SU-DHL-6 (cell line): Measurements from ENCODE around the gene LSS.

Experiments used
- H2AFZ ChIP-seq: fragments of 200-600 bp; sonication (generic); 2 replicates; pipeline ENCODE4 v1.6.1; 2014; ENCODE audit warnings: low read depth, mild to moderate bottlenecking, moderate library complexity, mixed read lengths, antibody characterized with exemption, low read length; ENCODE audit not compliant: severe bottlenecking
- H3F3A ChIP-seq: fragments of 200-600 bp; shearing (Covaris generic); 2 replicates; pipeline ENCODE4 v1.6.0; 2016; ENCODE audit warnings: antibody characterized with exemption, mild to moderate bottlenecking; ENCODE audit not compliant: insufficient read depth
- H3K27ac ChIP-seq: fragments of 200-600 bp; sonication (generic); 2 replicates; pipeline ENCODE4 v1.5.1; 2016; ENCODE audit warnings: low read depth, mild to moderate bottlenecking, low read length, moderate library complexity, mixed read lengths
- H3K27me3 ChIP-seq: fragments of 200-600 bp; sonication (generic), shearing (Covaris generic); 2 replicates; pipeline ENCODE4 v1.6.0; 2014; ENCODE audit warnings: mild to moderate bottlenecking, low read length
- H3K36me3 ChIP-seq: fragments of 200-600 bp; sonication (generic); 2 replicates; pipeline ENCODE4 v1.6.1; 2014; ENCODE audit warnings: mild to moderate bottlenecking, low read length, mixed read lengths
- H3K4me2 ChIP-seq: fragments of 300-600, 200-600 bp; shearing (Covaris generic), sonication (generic); 2 replicates; pipeline ENCODE4 v1.6.0; 2014; ENCODE audit warnings: low read length, low read depth, mild to moderate bottlenecking; ENCODE audit not compliant: poor library complexity, severe bottlenecking
- H3K4me3 ChIP-seq: fragments of 200-600 bp; sonication (generic); 2 replicates; pipeline ENCODE4 v1.5.1; 2014; ENCODE audit warnings: antibody characterized with exemption, low read length, mild to moderate bottlenecking, mixed read lengths; ENCODE audit not compliant: insufficient read depth, poor library complexity, severe bottlenecking
- H3K79me2 ChIP-seq: fragments of 200-600 bp; sonication (generic); 2 replicates; pipeline ENCODE4 v1.6.1; 2014; ENCODE audit warnings: mild to moderate bottlenecking, low read length, moderate library complexity; ENCODE audit not compliant: insufficient read depth
- H3K9ac ChIP-seq: fragments of 200-600 bp; sonication (generic); 2 replicates; pipeline ENCODE4 v1.7.0; 2014; ENCODE audit warnings: mild to moderate bottlenecking, low read length
- H3K9me2 ChIP-seq: fragments of 200-600 bp; sonication (generic); replicated peaks from 2 replicates; pipeline ENCODE4 v1.6.1; 2014; ENCODE audit warnings: low read length; ENCODE audit not compliant: insufficient read depth
- H3K9me3 ChIP-seq: fragments of 200-600 bp; sonication (generic); 2 replicates; pipeline ENCODE4 v1.6.1; 2014; ENCODE audit warnings: low read length, mixed read lengths; ENCODE audit not compliant: insufficient read depth
- H4K20me1 ChIP-seq: fragments of 200-600 bp; sonication (generic); 2 replicates; pipeline ENCODE4 v1.6.1; 2014; ENCODE audit warnings: low read depth, mild to moderate bottlenecking, antibody characterized with exemption, low read length, moderate library complexity, mixed read lengths
- EZH2phosphoT487 ChIP-seq: fragments of 200-600 bp; sonication (generic), shearing (Covaris generic); conservative IDR thresholded peaks from 2 replicates; pipeline ENCODE4 v1.6.1; 2018; ENCODE audit warnings: mild to moderate bottlenecking, antibody characterized with exemption, low read length, moderate library complexity, mixed read lengths
- TF ChIP-seq, protein P1 (sequence below): fragments of 200-600 bp; sonication (generic); IDR thresholded peaks from one replicate; pipeline ENCODE4 v1.5.1; 2017; ENCODE audit warnings: antibody characterized with exemption, mild to moderate bottlenecking, low read length, moderate library complexity; ENCODE audit not compliant: insufficient read depth, poor library complexity, severe bottlenecking

The LSS gene

DNA sequence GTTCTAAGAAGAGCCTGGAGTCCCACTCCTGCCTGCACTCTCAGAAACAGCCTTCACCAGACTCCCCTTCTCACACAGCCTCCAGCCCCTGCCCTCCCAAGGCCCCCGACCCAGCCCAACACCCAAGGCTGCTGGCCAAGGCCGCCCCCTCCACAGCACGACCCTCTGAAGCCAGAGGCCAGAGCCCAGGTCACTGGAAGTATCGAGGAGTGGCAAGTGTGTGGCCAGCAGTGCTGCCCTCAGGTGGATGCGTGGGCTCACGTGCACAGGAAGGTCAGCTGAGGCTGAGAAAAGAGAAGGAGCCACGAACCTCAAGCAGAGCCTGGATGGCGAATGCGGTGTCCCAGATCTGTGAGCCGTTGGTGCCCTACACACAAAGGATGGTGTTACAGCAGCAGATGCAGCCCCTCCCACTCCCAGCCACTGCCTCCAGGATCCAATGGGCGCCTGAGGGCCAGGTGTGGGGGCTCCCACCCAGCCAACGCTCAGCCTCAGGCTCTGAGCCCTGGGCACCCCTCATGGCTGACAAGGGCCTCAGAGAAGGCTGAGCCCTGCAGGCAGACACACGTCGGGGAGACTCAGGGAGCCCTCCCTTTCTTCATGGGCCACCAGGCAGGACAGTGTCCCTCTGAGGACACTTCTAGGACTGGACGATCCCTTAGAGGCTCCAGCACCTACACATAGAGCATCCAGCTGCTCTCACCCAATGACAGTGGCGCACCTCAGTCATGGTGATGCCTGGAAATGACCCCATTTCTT lies 18.0 kb downstream of the LSS start:
- Histone ChIP-seq H3K9ac (no peak overlapping the region), H3K36me3 (no peaks in the 10 kb centered on the region), H2AFZ (no peak overlapping the region), H3F3A (no peaks in the 10 kb centered on the region), H3K9me2 (no peaks in the 10 kb centered on the region), H3K4me2 (no peak overlapping the region), H3K4me3 (no peak overlapping the region), H3K79me2 (no peaks in the 10 kb centered on the region), H3K27ac (no peak overlapping the region), H3K9me3 (no peaks in the 10 kb centered on the region), H3K27me3 (no peaks in the 10 kb centered on the region), H4K20me1 (no peaks in the 10 kb centered on the region)
- no peak for TF ChIP-seq EZH2phosphoT487
- TF ChIP-seq, protein P1, sequence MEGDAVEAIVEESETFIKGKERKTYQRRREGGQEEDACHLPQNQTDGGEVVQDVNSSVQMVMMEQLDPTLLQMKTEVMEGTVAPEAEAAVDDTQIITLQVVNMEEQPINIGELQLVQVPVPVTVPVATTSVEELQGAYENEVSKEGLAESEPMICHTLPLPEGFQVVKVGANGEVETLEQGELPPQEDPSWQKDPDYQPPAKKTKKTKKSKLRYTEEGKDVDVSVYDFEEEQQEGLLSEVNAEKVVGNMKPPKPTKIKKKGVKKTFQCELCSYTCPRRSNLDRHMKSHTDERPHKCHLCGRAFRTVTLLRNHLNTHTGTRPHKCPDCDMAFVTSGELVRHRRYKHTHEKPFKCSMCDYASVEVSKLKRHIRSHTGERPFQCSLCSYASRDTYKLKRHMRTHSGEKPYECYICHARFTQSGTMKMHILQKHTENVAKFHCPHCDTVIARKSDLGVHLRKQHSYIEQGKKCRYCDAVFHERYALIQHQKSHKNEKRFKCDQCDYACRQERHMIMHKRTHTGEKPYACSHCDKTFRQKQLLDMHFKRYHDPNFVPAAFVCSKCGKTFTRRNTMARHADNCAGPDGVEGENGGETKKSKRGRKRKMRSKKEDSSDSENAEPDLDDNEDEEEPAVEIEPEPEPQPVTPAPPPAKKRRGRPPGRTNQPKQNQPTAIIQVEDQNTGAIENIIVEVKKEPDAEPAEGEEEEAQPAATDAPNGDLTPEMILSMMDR: no peak

DNA sequence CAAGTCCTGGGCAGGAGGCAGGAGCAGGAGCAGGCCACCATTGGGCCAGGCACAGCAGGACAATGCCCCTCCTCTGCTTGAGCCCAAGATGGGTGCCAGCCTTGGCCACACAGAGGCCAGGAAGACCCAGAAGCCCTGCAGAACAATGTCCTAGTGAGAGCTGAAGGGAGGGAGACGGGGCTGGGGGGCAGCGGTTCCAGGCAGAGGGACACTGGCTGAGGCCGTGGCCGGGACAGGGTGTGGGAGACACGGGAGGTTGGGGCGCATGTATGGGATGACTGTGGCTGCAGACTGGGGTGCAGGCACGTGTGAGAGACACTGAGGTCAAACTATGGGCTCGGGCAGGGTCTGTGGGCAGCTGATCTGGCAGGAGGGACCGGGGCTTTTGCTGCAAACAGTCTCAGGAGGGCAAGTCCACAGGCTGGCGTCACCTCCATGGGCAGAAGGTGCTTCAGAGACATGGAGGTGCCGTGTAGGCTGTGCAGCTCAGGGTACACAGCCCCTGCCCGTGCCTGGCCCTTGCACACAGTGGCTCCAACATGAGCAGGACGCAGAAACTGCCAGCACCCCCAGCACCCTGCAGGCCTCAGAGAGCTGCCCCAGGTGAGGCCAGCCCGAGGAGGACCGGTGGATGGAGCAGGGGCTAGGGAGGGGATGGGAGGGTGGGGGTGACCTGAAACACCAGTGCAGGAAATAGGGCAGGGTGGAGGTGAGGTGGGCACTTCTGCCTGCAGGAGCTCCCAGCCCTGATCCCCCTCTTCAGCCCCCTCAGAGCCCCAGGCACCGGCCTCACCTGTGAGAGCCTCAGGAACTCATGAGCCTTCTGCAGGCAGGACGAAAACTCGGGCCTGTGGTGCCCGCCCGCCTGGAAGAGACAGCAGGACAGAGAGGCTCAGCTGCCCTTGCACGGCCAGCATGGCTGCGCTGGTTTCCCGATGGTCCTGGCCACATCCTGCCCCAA lies 19.5 kb downstream of the LSS start:
- H3K4me3 ChIP-seq: no peak overlapping the region
- no peaks in the 10 kb centered on the region for H3K27me3 ChIP-seq
- H4K20me1 ChIP-seq: no peaks in the 10 kb centered on the region
- peaks cover 4% of the 10 kb centered on the region; the same call in 1 of the 2 replicates for H3K36me3 ChIP-seq
- H3K9ac ChIP-seq: no peak overlapping the region
- no peaks in the 10 kb centered on the region for H3K79me2 ChIP-seq
- H3K9me2 ChIP-seq: no peaks in the 10 kb centered on the region
- H2AFZ ChIP-seq: no peak overlapping the region
- no peak overlapping the region for H3K4me2 ChIP-seq
- H3K27ac ChIP-seq: no peak overlapping the region
- H3F3A ChIP-seq: no peaks in the 10 kb centered on the region
- no peak for TF ChIP-seq EZH2phosphoT487
- TF ChIP-seq, protein P1: no peak
- H3K9me3 ChIP-seq: no peaks in the 10 kb centered on the region

DNA sequence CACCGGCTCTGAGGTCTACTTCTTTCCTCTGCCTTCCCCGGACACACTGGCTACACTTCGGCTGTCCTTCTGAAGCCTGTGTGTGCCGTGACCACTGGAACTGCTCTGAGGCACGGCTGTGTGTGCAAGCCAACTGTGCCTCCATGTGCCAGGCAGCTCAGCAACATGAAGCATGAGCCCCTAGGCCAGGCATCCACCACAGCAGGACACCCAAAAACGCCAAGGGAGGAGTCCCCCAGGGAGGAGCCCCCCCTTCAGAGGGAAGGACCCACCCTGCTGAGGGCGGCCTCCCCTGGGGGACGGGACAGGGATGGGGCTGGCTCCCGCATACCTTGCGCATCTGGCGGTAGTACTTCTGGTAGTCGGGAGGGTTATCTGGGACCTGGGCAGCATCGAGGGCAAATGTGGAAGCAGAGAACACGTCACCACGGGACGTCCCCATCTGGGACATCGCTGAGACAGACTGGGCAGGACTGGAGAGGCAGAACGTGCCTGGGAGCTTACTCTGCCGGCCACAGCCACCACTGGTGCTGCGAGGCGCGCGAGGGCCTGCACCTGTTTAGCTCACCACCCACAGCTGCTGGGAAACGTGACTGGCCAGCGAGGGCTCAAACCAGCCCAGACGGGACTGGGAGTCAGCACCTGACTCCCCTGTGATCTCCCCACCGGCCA lies 20.5 kb downstream of the LSS start:
- Histone ChIP-seq H3K27me3 (no peaks in the 10 kb centered on the region), H3K4me3 (no peak overlapping the region), H3K36me3 (peaks cover 4% of the 10 kb centered on the region; the same call in 1 of the 2 replicates), H2AFZ (no peak overlapping the region), H3K9me3 (no peaks in the 10 kb centered on the region), H3F3A (no peaks in the 10 kb centered on the region), H3K79me2 (no peaks in the 10 kb centered on the region), H3K27ac (no peak overlapping the region), H3K9ac (no peak overlapping the region), H3K4me2 (no peak overlapping the region), H4K20me1 (no peaks in the 10 kb centered on the region), H3K9me2 (no peaks in the 10 kb centered on the region)
- TF ChIP-seq, protein P1: no peak
- TF ChIP-seq EZH2phosphoT487: no peak
